ENCODE results near the gene TMX4.

TMX4 gene

DNA sequence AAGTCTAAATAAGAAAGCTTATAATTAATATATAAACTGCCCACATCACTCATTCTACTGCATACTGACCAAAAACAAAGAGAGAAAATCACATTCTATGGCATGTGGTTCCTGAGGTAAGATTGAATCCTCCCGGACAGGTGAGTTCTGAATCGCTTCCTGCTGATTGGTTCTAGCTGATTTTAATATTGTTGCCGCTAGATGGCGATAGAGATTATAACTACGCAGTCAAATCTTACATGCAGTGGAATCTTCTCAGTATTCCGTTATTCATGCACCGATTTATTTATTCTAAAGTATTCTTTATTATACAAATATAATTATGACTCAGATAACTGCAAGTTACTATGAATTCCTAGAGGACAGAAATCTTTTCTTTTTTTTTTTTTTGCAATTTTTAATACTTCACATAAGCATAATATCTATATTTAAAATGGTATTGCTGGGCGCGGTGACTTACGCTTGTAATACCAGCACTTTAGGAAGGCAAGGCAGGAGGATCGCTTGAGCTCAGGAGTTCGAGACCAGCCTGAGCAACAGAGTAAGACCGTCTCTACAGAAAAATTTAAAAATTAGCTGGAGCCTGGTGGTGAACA lies 24.2 kb upstream of the TMX4 start:
- Histone ChIP-seq H3K4me3 (ENCODE audit: low read length) (no peak overlapping the region), H3K79me2 (ENCODE audit: control insufficient read depth, low read length) (no peaks in the 10 kb centered on the region), H3K4me2 (ENCODE audit: low read length) (no peak overlapping the region), H3K9me3 (ENCODE audit: control insufficient read depth, insufficient read depth, low read length) (no peaks in the 10 kb centered on the region), H3F3A (ENCODE audit: control insufficient read depth, insufficient read depth) (no peaks in the 10 kb centered on the region), H3K4me1 (ENCODE audit: control insufficient read depth, low read length) (no peaks in the 10 kb centered on the region), H3K27ac (ENCODE audit: low read depth, low read length) (no peak overlapping the region), H3K9me2 (replicated peaks; ENCODE audit: control insufficient read depth, low read length) (no peaks in the 10 kb centered on the region), H3K27me3 (ENCODE audit: control insufficient read depth, low read length) (peaks cover 6% of the 10 kb centered on the region; the same call in 1 of the 2 replicates), H4K20me1 (ENCODE audit: control insufficient read depth, insufficient read depth, low read depth, low read length) (no peaks in the 10 kb centered on the region), H3K36me3 (ENCODE audit: control insufficient read depth, low read length) (no peaks in the 10 kb centered on the region)
- TF ChIP-seq EZH2phosphoT487 (IDR thresholded peaks at IDR 0.05; ENCODE audit: borderline replicate concordance, low read length), result no peak
- TF ChIP-seq, protein P1, sequence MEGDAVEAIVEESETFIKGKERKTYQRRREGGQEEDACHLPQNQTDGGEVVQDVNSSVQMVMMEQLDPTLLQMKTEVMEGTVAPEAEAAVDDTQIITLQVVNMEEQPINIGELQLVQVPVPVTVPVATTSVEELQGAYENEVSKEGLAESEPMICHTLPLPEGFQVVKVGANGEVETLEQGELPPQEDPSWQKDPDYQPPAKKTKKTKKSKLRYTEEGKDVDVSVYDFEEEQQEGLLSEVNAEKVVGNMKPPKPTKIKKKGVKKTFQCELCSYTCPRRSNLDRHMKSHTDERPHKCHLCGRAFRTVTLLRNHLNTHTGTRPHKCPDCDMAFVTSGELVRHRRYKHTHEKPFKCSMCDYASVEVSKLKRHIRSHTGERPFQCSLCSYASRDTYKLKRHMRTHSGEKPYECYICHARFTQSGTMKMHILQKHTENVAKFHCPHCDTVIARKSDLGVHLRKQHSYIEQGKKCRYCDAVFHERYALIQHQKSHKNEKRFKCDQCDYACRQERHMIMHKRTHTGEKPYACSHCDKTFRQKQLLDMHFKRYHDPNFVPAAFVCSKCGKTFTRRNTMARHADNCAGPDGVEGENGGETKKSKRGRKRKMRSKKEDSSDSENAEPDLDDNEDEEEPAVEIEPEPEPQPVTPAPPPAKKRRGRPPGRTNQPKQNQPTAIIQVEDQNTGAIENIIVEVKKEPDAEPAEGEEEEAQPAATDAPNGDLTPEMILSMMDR (IDR thresholded peaks at IDR 0.05; ENCODE audit: low read depth, low read length, poor library complexity, severe bottlenecking), result peak; percentile 53

DNA sequence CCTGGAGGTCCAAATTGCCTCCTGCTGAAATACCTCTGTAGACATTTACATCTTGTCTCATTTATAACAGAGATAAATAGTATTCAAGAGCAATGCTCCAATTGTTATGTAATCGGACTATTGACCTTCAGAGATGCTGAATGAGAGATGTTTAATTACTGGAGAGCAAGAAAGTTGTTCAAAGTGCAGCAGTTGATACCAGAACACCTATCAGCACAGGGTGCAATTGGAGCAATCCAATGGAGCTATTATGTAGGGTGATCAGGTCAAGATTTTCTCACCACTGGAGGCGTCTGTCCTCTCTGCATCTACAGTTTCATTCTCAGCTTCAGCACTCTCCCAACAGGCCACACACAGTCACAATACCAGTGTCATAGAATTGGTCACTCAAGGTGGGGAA lies 19.5 kb upstream of the TMX4 start:
- Histone ChIP-seq H3K79me2 (ENCODE audit: control insufficient read depth, low read length) (no peaks in the 10 kb centered on the region), H3K4me2 (ENCODE audit: low read length) (no peak overlapping the region), H3K9me3 (ENCODE audit: control insufficient read depth, insufficient read depth, low read length) (no peaks in the 10 kb centered on the region), H3K27me3 (ENCODE audit: control insufficient read depth, low read length) (0 out of 2 replicates have a peak, but pooled peaks cover 3% of the 10 kb centered on the region), H3K27ac (ENCODE audit: low read depth, low read length) (no peak overlapping the region), H3K4me3 (ENCODE audit: low read length) (no peak overlapping the region), H3K9me2 (replicated peaks; ENCODE audit: control insufficient read depth, low read length) (no peaks in the 10 kb centered on the region), H4K20me1 (ENCODE audit: control insufficient read depth, insufficient read depth, low read depth, low read length) (no peaks in the 10 kb centered on the region), H3K4me1 (ENCODE audit: control insufficient read depth, low read length) (no peaks in the 10 kb centered on the region), H3F3A (ENCODE audit: control insufficient read depth, insufficient read depth) (no peaks in the 10 kb centered on the region), H3K36me3 (ENCODE audit: control insufficient read depth, low read length) (no peaks in the 10 kb centered on the region)
- no peak for TF ChIP-seq EZH2phosphoT487 (IDR thresholded peaks at IDR 0.05; ENCODE audit: borderline replicate concordance, low read length)
- TF ChIP-seq, protein P1 (IDR thresholded peaks at IDR 0.05; ENCODE audit: low read depth, low read length, poor library complexity, severe bottlenecking), result no peak

DNA sequence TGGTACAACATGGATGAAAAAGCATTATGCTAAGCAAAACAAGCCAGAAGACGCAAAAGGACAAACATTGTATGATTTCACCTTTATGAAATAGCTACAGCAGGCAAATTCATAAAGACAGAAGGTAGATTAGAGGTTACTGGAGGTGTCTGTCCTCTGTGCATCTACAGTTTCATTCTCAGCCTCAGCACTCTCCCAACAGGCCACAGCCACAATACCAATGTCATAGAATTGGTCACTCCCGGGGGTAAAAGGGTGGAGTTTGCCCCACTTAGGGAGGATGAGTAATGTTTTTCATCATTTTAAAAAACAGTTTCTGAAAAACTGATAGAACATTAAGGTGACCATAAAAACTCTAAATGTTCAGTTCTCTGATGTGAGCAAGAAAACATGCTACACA lies 17.2 kb upstream of the TMX4 start:
- no peak overlapping the region for H3K4me3 ChIP-seq (ENCODE audit: low read length)
- no peaks in the 10 kb centered on the region for H3K27me3 ChIP-seq (ENCODE audit: control insufficient read depth, low read length)
- no peaks in the 10 kb centered on the region for H3K36me3 ChIP-seq (ENCODE audit: control insufficient read depth, low read length)
- H3K79me2 ChIP-seq (ENCODE audit: control insufficient read depth, low read length), result no peaks in the 10 kb centered on the region
- H3F3A ChIP-seq (ENCODE audit: control insufficient read depth, insufficient read depth), result peaks cover 2% of the 10 kb centered on the region; the same call in 1 of the 2 replicates
- H3K27ac ChIP-seq (ENCODE audit: low read depth, low read length), result no peak overlapping the region
- TF ChIP-seq, protein P1 (IDR thresholded peaks at IDR 0.05; ENCODE audit: low read depth, low read length, poor library complexity, severe bottlenecking), result no peak
- TF ChIP-seq EZH2phosphoT487 (IDR thresholded peaks at IDR 0.05; ENCODE audit: borderline replicate concordance, low read length), result no peak
- H4K20me1 ChIP-seq (ENCODE audit: control insufficient read depth, insufficient read depth, low read depth, low read length), result no peaks in the 10 kb centered on the region
- no peaks in the 10 kb centered on the region for H3K4me1 ChIP-seq (ENCODE audit: control insufficient read depth, low read length)
- H3K9me2 ChIP-seq (replicated peaks; ENCODE audit: control insufficient read depth, low read length), result no peaks in the 10 kb centered on the region
- H3K9me3 ChIP-seq (ENCODE audit: control insufficient read depth, insufficient read depth, low read length), result no peaks in the 10 kb centered on the region
- no peak overlapping the region for H3K4me2 ChIP-seq (ENCODE audit: low read length)
